ENCODE data around the gene HPS3. TPM values are rescaled to one million over a fixed set of nuclear protein-coding genes. Genes with fewer than 3 reads are reported as not detected.

The HPS3 gene
- total and polyA plus RNA-seq, 2 of the 4 experiments (the other 2 are of a cell fraction) = 15.2 to 24.2 TPM

DNA sequence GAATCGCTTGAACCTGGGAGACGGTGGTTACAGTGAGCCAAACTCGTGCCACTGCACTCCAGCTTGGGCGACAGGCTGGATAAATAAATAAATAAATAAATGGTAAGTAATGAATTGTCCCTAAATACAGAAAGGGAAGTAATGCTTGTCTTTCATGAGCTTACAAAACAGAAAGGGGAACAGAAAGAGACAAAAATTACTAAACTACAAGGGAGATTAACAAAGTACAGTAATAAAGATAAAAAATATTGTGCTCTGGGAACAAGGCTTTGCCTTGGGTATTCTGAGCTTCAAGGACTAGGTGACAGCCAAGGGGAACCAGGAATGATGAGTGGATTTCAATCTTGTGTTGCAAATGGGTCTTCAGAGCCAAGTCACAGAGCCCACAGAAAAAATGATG lies 34.0 kb upstream of the HPS3 start:
- no peak overlapping the region for H2BK15ac ChIP-seq (ENCODE audit: low read depth, low read length)
- H3K9me1 ChIP-seq (ENCODE audit: insufficient read depth, low read length) = no peaks in the 10 kb centered on the region
- no peak overlapping the region for H2BK5ac ChIP-seq (ENCODE audit: low read depth, low read length, poor library complexity, severe bottlenecking)
- dilution Hi-C loops (cut with HindIII; ENCODE audit: low sequenced_read_pairs, unreplicated experiment) = no loop called here
- H4K91ac ChIP-seq (ENCODE audit: insufficient read depth, low read depth, low read length) = no peak overlapping the region
- CTCF ChIA-PET = no interaction called here
- H3K4me1 ChIP-seq (ENCODE audit: control insufficient read depth, insufficient read depth, low read length) = no peaks in the 10 kb centered on the region
- no peaks in the 10 kb centered on the region for H3K79me1 ChIP-seq (ENCODE audit: low read depth in 1 of 2, low read length in 2 of 2)
- no peak overlapping the region for H2AK5ac ChIP-seq (ENCODE audit: low read depth, low read length)
- no peak overlapping the region for H2BK20ac ChIP-seq (ENCODE audit: low read depth, low read length)
- no peak overlapping the region for H2BK120ac ChIP-seq (ENCODE audit: low read depth, low read length)
- TF ChIP-seq RAD21 (IDR thresholded peaks at IDR 0.05; ENCODE audit: low read length) = no peak
- TF ChIP-seq, protein P1, sequence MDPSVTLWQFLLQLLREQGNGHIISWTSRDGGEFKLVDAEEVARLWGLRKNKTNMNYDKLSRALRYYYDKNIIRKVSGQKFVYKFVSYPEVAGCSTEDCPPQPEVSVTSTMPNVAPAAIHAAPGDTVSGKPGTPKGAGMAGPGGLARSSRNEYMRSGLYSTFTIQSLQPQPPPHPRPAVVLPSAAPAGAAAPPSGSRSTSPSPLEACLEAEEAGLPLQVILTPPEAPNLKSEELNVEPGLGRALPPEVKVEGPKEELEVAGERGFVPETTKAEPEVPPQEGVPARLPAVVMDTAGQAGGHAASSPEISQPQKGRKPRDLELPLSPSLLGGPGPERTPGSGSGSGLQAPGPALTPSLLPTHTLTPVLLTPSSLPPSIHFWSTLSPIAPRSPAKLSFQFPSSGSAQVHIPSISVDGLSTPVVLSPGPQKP (IDR thresholded peaks at IDR 0.05; ENCODE audit: borderline replicate concordance, low read depth, low read length) = no peak
- TF ChIP-seq MXI1 (IDR thresholded peaks at IDR 0.05; ENCODE audit: borderline replicate concordance, low read depth, low read length) = no peak
- TF ChIP-seq, protein P2, sequence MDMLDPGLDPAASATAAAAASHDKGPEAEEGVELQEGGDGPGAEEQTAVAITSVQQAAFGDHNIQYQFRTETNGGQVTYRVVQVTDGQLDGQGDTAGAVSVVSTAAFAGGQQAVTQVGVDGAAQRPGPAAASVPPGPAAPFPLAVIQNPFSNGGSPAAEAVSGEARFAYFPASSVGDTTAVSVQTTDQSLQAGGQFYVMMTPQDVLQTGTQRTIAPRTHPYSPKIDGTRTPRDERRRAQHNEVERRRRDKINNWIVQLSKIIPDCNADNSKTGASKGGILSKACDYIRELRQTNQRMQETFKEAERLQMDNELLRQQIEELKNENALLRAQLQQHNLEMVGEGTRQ (IDR thresholded peaks at IDR 0.05; ENCODE audit: low read depth, low read length) = no peak
- TF ChIP-seq, protein P3, sequence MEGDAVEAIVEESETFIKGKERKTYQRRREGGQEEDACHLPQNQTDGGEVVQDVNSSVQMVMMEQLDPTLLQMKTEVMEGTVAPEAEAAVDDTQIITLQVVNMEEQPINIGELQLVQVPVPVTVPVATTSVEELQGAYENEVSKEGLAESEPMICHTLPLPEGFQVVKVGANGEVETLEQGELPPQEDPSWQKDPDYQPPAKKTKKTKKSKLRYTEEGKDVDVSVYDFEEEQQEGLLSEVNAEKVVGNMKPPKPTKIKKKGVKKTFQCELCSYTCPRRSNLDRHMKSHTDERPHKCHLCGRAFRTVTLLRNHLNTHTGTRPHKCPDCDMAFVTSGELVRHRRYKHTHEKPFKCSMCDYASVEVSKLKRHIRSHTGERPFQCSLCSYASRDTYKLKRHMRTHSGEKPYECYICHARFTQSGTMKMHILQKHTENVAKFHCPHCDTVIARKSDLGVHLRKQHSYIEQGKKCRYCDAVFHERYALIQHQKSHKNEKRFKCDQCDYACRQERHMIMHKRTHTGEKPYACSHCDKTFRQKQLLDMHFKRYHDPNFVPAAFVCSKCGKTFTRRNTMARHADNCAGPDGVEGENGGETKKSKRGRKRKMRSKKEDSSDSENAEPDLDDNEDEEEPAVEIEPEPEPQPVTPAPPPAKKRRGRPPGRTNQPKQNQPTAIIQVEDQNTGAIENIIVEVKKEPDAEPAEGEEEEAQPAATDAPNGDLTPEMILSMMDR (conservative IDR thresholded peaks at IDR 0.05; ENCODE audit: low read depth, low read length) = no peak
- no peak for TF ChIP-seq CHD1 (IDR thresholded peaks at IDR 0.05; ENCODE audit: low read depth, low read length)
- TF ChIP-seq FOS (IDR thresholded peaks at IDR 0.05; ENCODE audit: low read depth, low read length) = no peak
- TF ChIP-seq MAFK (IDR thresholded peaks at IDR 0.05; ENCODE audit: low read depth, low read length) = no peak
- TF ChIP-seq CEBPB (IDR thresholded peaks at IDR 0.05; ENCODE audit: low read depth, low read length) = no peak
- TF ChIP-seq POLR2A (IDR thresholded peaks at IDR 0.05; ENCODE audit: low read depth, low read length) = no peak
- no peak for TF ChIP-seq SMC3 (IDR thresholded peaks at IDR 0.05; ENCODE audit: low read depth, low read length)
- no peak for TF ChIP-seq RFX5 (IDR thresholded peaks at IDR 0.05; ENCODE audit: low read depth, low read length)
- no peak for TF ChIP-seq BHLHE40 (IDR thresholded peaks at IDR 0.05; ENCODE audit: low read depth, low read length)
- no peak for TF ChIP-seq NFE2L2 (IDR thresholded peaks at IDR 0.05; ENCODE audit: low read depth, low read length)
- TF ChIP-seq RCOR1 (IDR thresholded peaks at IDR 0.05; ENCODE audit: insufficient replicate concordance, low read length) = no peak
- no peak for TF ChIP-seq MAZ (IDR thresholded peaks at IDR 0.05; ENCODE audit: borderline replicate concordance, low read depth, low read length)
- DNase-seq (no peak), ATAC-seq (ENCODE audit: low read depth) (no peak)
- H3K9me3 ChIP-seq (ENCODE audit: control insufficient read depth, insufficient read depth, low read length) = no peaks in the 10 kb centered on the region
- no peak overlapping the region for H3K4me3 ChIP-seq (ENCODE audit: insufficient read depth, low read depth, low read length)
- no peaks in the 10 kb centered on the region for H3K27me3 ChIP-seq (ENCODE audit: control insufficient read depth, insufficient read depth, low read length)
- no peak overlapping the region for H3K18ac ChIP-seq (ENCODE audit: low read depth, low read length)
- no peak overlapping the region for H3K27ac ChIP-seq (ENCODE audit: insufficient read depth, low read length)
- no peak overlapping the region for H3K4me2 ChIP-seq (ENCODE audit: low read depth, low read length)
- no peak overlapping the region for H2AFZ ChIP-seq (replicated peaks; ENCODE audit: low read length, poor library complexity)
- no TSS peak for BruUV-seq (replicated peaks)
- H3K56ac ChIP-seq (ENCODE audit: extremely low read depth, insufficient read depth, low read length) = no peak overlapping the region
- no peaks in the 10 kb centered on the region for H4K20me1 ChIP-seq (ENCODE audit: insufficient read depth, low read length)
- H2AK9ac ChIP-seq (replicated peaks; ENCODE audit: low read depth, low read length, poor library complexity) = no peak overlapping the region
- no peak overlapping the region for H4K8ac ChIP-seq (ENCODE audit: low read depth in 2 of 2, low read length in 2 of 2)
- intact Hi-C loops (cut with micrococcal nuclease) = no loop called here
- H3K36me3 ChIP-seq (ENCODE audit: control insufficient read depth, insufficient read depth, low read length) = no peaks in the 10 kb centered on the region
- no peak overlapping the region for H3K23ac ChIP-seq (ENCODE audit: low read depth, low read length)
- in situ Hi-C loops (cut with MboI; ENCODE audit: low sequenced_read_pairs) = no loop called here
- no peak overlapping the region for H3K4ac ChIP-seq (ENCODE audit: low read depth, low read length)
- no peak overlapping the region for H3K9ac ChIP-seq (ENCODE audit: low read depth, low read length)
- POLR2A ChIA-PET (ENCODE audit: unreplicated experiment) = no interaction called here
- no peak overlapping the region for H4K5ac ChIP-seq (ENCODE audit: low read depth, low read length)
- WGBS, 2 experiments (ENCODE audit: extremely low coverage in 2 of 2, insufficient read length in 1 of 2) = no CpG with 5 or more reads among the region's 4 CpGs
- H3K14ac ChIP-seq (replicated peaks; ENCODE audit: low read depth, low read length) = no peak overlapping the region

All from IMR-90 (cell line).